Activated naive CD8-positive, alpha-beta T cell treated with anti-CD3 and anti-CD28 coated beads, Interleukin-2, amount 50 U/mL, for 16 hours (primary cell): ENCODE data around the gene NT5C2.
"Not testable (repeated sequence)": the region's sequence is repeated elsewhere in the genome, so short reads cannot be mapped to it uniquely, and the experiment has no call there.

ENCODE experiments used
- DNase-seq: peaks from one replicate; pipeline ENCODE4 v3.0.0-alpha.2; 2020; ENCODE audit warnings: low read depth, low spot score

NT5C2 gene

GRCh38 chr10:103163766-103164403, 29.2 kb downstream of the NT5C2 start:
- DNase-seq = not testable (repeated sequence)

DNA sequence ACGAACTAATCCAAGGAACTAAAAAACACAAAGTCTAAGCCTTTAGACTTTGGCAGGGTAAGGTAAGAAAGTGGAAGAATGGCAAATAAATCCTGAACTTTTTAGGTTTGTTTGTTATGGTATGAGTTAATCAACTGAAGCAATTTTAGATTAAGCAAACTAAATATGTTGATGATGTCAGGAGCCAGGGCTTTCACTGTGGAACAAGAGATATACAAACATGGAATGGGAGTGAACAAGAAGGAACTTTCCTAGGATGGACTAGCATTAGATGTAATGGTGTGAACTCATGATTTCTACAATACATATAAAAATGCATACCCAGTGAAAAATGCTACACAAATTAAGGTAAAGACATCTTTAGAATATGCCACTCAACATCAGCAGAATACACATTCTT, 35.8 kb downstream of the NT5C2 start:
- no peak for DNase-seq

GRCh38 chr10:103155471-103156085, 37.5 kb downstream of the NT5C2 start:
- no peak for DNase-seq

- no peak for DNase-seq
Measured at GRCh38 chr10:103154521-103155299, 38.4 kb downstream of the NT5C2 start.

GRCh38 chr10:103153302-103154197, 39.5 kb downstream of the NT5C2 start:
- no peak for DNase-seq

GRCh38 chr10:103149991-103150622, 43.0 kb downstream of the NT5C2 start:
- no peak for DNase-seq

- no peak for DNase-seq
Measured at GRCh38 chr10:103147645-103148044, 45.4 kb downstream of the NT5C2 start.

GRCh38 chr10:103145860-103146466, 47.1 kb downstream of the NT5C2 start:
- no peak for DNase-seq

DNA sequence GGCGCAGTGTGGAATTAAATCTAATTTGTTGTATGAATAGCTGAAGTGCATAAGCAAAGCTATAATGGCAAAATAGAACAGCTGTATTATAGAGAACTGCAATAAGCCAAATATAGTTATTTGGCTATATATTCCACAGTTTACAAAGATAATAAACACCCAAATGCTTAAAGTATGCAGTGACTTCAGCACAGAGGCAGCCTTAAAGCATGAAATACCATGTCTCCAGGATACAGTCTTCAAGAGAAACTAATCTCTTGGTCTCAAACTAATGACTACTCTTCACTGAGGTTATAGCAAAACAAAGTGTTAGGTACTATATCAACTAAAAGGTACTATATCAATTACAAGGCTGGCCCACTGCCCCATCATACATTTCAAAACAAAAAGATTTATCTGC, 48.0 kb downstream of the NT5C2 start:
- DNase-seq = no peak

DNA sequence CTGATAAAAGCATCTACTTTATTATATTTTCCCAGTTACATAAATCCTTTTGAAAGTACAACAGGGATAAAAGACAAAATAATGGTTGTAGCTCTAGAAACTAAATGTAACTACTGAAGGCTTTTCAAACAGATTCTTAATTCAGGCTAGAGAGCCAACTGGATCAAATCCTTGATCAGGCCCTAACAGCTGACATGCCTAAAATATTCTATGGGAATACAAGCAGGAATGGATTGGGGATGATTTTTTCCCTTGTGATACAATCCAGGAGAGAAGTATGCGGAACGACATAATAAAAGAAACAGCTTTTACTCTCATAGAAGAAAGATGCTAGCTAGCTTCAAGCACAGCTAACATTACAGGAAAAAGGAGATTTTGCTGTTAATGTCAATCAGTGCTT, 49.0 kb downstream of the NT5C2 start:
- DNase-seq = no peak

- DNase-seq = not testable (repeated sequence)
Measured at GRCh38 chr10:103143641-103144040, 49.4 kb downstream of the NT5C2 start.

DNA sequence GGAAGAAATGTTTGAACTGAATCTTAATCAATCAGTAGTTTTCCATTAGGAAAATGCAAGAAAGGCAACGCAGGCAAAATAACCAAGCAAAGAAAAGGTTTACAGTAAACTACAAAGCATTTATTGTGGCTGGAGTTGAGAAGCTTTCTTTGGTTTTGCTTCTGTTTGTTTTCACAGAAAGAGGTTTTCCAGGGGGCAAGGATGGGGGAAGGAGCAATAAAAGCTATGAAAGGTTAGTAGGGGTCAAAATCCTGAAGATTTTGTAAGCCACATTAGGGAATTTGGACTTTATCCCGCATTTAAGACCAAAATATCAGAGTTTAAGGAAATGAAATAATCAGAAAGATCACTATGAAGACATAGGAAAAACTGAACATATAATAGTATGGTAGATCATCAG, 51.1 kb downstream of the NT5C2 start:
- no peak for DNase-seq

DNA sequence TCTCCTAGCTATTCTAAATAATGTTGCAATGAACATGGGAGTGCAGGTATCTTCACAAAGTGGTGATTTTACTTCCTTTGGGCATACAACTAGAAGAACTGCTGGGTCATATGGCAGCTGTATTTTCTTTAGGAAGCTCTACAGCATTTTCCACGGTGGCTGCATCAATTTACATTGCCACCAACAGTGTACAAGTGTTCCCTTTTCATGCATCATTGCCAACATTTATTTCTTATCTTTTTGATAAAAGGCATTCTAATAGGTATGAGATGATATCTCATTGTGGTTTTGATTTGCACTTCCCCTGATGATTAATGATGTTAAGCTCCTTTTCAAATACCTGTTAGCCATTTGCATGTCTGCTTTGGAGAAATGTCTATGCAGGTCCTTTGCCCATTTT, 52.6 kb downstream of the NT5C2 start:
- no peak for DNase-seq

- no peak for DNase-seq
Measured at GRCh38 chr10:103139803-103140202, 53.3 kb downstream of the NT5C2 start.

- DNase-seq = not testable (repeated sequence)
Measured at GRCh38 chr10:103135168-103135567, 57.9 kb downstream of the NT5C2 start.

GRCh38 chr10:103130910-103131309, 62.2 kb downstream of the NT5C2 start:
- no peak for DNase-seq

DNA sequence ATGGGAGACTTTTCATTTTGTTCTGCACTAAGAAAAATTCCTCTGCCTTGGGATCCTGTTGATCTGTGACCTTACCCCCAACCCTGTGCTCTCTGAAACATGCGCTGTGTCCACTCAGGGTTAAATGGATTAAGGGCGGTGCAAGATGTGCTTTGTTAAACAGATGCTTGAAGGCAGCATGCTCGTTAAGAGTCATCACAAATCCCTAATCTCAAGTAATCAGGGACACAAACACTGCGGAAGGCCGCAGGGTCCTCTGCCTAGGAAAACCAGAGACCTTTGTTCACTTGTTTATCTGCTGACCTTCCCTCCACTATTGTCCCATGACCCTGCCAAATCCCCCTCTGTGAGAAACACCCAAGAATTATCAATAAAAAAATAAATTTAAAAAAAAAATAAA, 62.9 kb downstream of the NT5C2 start:
- DNase-seq = not testable (repeated sequence)

- DNase-seq = no peak
Measured at GRCh38 chr10:103127241-103127640, 65.8 kb downstream of the NT5C2 start.

DNA sequence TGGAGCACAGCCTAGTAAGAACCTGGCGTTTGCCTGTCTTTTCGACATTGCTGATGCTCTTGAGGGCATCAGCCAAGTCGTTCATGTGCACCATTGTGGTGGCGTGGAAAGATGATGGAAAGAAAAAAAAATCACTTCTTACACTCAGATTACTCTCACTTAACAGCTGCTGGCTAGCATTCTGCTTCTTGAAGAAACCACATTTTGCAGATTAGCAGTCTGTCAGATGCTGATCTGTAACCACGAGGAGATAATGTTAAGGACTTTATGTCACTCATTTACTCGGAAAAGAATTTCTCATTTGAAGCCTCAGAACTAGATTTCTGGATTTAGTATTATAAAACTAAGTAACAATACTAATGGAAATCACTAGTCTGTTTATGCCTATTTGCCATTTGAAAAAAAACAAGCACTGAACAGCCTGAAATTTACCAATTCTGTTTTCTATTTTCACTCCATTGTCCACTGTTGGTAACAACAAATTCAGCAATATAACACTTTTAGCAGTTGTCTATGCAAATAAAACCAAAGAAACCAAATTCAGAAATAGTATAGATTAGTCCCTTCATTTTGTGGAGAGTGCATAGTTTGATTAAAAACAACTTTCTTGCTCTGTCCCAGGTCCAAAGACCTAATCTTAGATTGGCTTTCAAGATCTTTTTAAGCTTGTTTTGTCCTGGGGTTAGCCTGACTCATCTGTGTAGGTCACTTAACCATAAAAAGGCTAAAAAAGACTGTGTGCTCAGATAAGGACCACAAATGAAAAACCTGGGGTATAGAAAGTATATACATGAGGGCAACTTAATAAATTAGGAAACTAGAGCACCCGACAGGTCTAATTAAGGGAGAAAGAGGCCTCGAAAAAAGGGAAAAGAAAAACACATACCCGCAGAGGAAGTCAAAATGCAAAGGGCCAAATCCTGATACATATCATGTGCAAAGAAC, 67.5 kb downstream of the NT5C2 start:
- no peak for DNase-seq
